Natural killer cell (primary cell): ENCODE data around the gene PHLDB1. TPM values are rescaled to one million over a fixed set of nuclear protein-coding genes. Genes with fewer than 3 reads are reported as not detected.
"Not testable (repeated sequence)": the region's sequence is repeated elsewhere in the genome, so short reads cannot be mapped to it uniquely, and the experiment has no call there.

ENCODE experiments used
- ATAC-seq, 3 donors: fragments of 150-1000 bp in 2 of 3; fragments of 200-7000 bp in 1 of 3; cut with Tn5 transposase; 1 replicate in 1 of 3; 2 replicates in 2 of 3; pipeline ENCODE4 v1.10.0; 2021; ENCODE audit warnings: mild to moderate bottlenecking in 2 of 3, moderate library complexity in 2 of 3
- DNase-seq, 2 donors: peaks; one replicate each; pipeline versions ENCODE4 v3.0.0 to v3.0.0-alpha.2; 2013 to 2021; ENCODE audit warnings: mixed read lengths in 1 of 2
- H3K27ac ChIP-seq: one replicate; pipeline ENCODE4 v1.5.1; 2013; ENCODE audit warnings: mild to moderate bottlenecking, low read length
- H3K27me3 ChIP-seq: one replicate; pipeline ENCODE4 v1.6.1; 2013; ENCODE audit warnings: low read length; ENCODE audit not compliant: control insufficient read depth, insufficient read depth
- H3K36me3 ChIP-seq: one replicate; pipeline ENCODE4 v1.6.1; 2013; ENCODE audit warnings: low read length; ENCODE audit not compliant: control insufficient read depth, insufficient read depth
- H3K4me1 ChIP-seq: one replicate; pipeline ENCODE4 v1.6.1; 2013; ENCODE audit warnings: low read length; ENCODE audit not compliant: control insufficient read depth, insufficient read depth
- H3K4me3 ChIP-seq: one replicate; pipeline ENCODE4 v1.5.1; 2013; ENCODE audit warnings: low read length
- H3K9me3 ChIP-seq: one replicate; pipeline ENCODE4 v1.6.1; 2013; ENCODE audit warnings: low read length; ENCODE audit not compliant: control insufficient read depth, insufficient read depth
- H3K27ac Mint-ChIP-seq, 2 donors: one replicate each; pipeline ENCODE4 v1.8.0; 2022; ENCODE audit warnings: mild to moderate bottlenecking in 2 of 2, mixed read lengths in 2 of 2, moderate library complexity in 1 of 2
- H3K27me3 Mint-ChIP-seq, 2 donors: one replicate each; pipeline ENCODE4 v1.8.0; 2022; ENCODE audit warnings: low read depth in 2 of 2, mixed read lengths in 2 of 2
- H3K36me3 Mint-ChIP-seq: one replicate; pipeline ENCODE4 v1.8.0; 2022; ENCODE audit warnings: mixed read lengths
- H3K4me1 Mint-ChIP-seq, 2 donors: one replicate each; pipeline ENCODE4 v1.8.0; 2022; ENCODE audit warnings: mixed read lengths in 2 of 2
- H3K4me3 Mint-ChIP-seq: one replicate; pipeline ENCODE4 v1.8.0; 2022; ENCODE audit warnings: mild to moderate bottlenecking, moderate library complexity, mixed read lengths
- H3K9me3 Mint-ChIP-seq, 2 donors: one replicate each; pipeline ENCODE4 v1.8.0; 2022; ENCODE audit warnings: mixed read lengths in 2 of 2
- CTCF ChIP-seq: fragments of 200-600 bp; IDR thresholded peaks from one replicate; pipeline ENCODE4 v1.8.0; 2022; ENCODE audit warnings: antibody characterized with exemption
- WGBS: methylation state at CpG from one replicate; pipeline ENCODE4 v1.1.7; 2013; ENCODE audit warnings: missing lambda C conversion rate; ENCODE audit not compliant: insufficient coverage; 5-methylcytosine and 5-hydroxymethylcytosine counted together
- intact Hi-C: fragments of 100-400 bp; cut with micrococcal nuclease; formaldehyde crosslinking; loops from one replicate; pipeline ENCODE4 v1.14.2; 2022
- total RNA-seq, 4 donors: library from RNA; stranded (reverse); fragments of 120-200 nt in 1 of 4; gene quantifications; one replicate each; pipeline versions ENCODE4 v1.2.3 to v1.2.4, GENCODE V29; 2013 to 2022

Gene PHLDB1
- total RNA-seq, 3 donors from 2014 or later (not counting 1 experiment from before 2014, with no cell fraction given), result 0.75 to 1.1 (median 0.95) TPM

GRCh38 chr11:118677977-118678376, 70.6 kb downstream of the PHLDB1 start:
- Mint-ChIP-seq H3K36me3 (no peaks in the 10 kb centered on the region), H3K4me3 (no peak overlapping the region), H3K4me1 (no peaks in the 10 kb centered on the region), H3K27me3 (peaks cover 3 to 7% of the 10 kb centered on the region in 2 donors), H3K27ac (no peak overlapping the region), H3K9me3 (no peaks in the 10 kb centered on the region)
- 97% methylated on average over 4 of the region's 6 CpGs for WGBS
- Histone ChIP-seq H3K4me3 (no peak overlapping the region), H3K9me3 (no peaks in the 10 kb centered on the region), H3K4me1 (no peaks in the 10 kb centered on the region), H3K27me3 (no peaks in the 10 kb centered on the region), H3K36me3 (no peaks in the 10 kb centered on the region), H3K27ac (no peak overlapping the region)
- DNase-seq (no peak), ATAC-seq (no peak)
- no peak for TF ChIP-seq CTCF
- intact Hi-C loops, result no loop called here

DNA sequence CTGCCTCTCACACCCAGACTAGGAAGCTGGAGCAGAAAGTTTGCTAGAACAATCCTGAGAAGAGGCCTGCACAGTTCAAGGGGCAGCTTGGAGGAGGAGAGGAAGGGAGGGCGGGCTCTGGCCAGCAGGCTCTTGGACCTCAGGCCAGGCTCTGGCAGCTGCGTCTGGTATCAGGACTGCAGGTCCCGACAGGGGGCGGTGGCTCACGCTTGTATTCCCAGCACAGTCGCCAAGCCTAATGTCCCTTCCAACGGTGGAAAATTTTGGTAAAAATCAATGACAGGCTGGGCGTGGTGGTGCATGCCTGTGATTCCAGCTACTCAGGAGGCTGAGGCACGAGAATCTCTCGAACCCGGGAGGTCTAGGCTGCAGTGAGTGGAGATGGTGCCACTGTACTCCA, 71.5 kb downstream of the PHLDB1 start:
- H3K4me1 Mint-ChIP-seq, H3K27me3 Mint-ChIP-seq, H3K9me3 Mint-ChIP-seq, H3K27me3 ChIP-seq, H3K4me1 ChIP-seq, H3K4me3 ChIP-seq, H3K9me3 ChIP-seq, H3K36me3 ChIP-seq, H3K27ac ChIP-seq, DNase-seq, H3K36me3 Mint-ChIP-seq, H3K27ac Mint-ChIP-seq, intact Hi-C loops, ATAC-seq, H3K4me3 Mint-ChIP-seq: not testable (repeated sequence)
- WGBS, result 69% methylated on average over 9 of the region's 11 CpGs

DNA sequence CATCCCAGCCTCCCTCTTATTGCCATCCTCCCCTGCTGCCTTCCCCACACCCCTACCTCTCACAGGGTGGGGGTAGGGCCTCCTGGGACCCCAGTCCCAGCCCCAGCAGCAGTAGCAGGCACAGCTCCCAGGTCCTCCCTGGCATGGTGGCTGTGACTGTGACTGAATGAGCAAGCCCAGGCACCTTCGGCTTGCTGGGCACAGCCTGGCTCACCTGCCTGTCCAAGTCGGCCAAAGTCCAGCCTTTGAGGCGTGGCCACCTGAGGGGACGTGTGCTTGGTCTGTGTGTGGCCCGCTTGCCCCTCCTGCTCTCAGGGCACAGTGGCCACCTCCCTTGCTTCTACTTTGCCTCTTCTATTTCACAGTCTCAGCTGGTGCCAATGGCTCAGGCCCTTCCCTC, 72.1 kb downstream of the PHLDB1 start, which contains the start of gene TREH:
TSS of gene TREH (minus strand) at position 168 of the 400 bp plus-strand sequence. CDS start at position 145, 23 bp downstream.
- ATAC-seq, result no peak
- Mint-ChIP-seq H3K27me3 (peaks cover 3 to 7% of the 10 kb centered on the region in 2 donors), H3K9me3 (no peaks in the 10 kb centered on the region)

GRCh38 chr11:118682372-118682771, 75.0 kb downstream of the PHLDB1 start:
- Histone ChIP-seq H3K27ac (no peak overlapping the region), H3K27me3 (no peaks in the 10 kb centered on the region), H3K4me1 (no peaks in the 10 kb centered on the region), H3K36me3 (no peaks in the 10 kb centered on the region), H3K4me3 (no peak overlapping the region), H3K9me3 (no peaks in the 10 kb centered on the region)
- no peak for TF ChIP-seq CTCF
- WGBS, result 100% methylated on average over 1 of the region's 1 CpG
- DNase-seq, result no peak
- intact Hi-C loops, result no loop called here
- H3K27me3 Mint-ChIP-seq, result peaks cover 11% of the 10 kb centered on the region in 2 donors
- H3K27ac Mint-ChIP-seq, result no peak overlapping the region
- H3K9me3 Mint-ChIP-seq, result no peaks in the 10 kb centered on the region
- ATAC-seq, result no peak
- no peaks in the 10 kb centered on the region for H3K36me3 Mint-ChIP-seq
- H3K4me3 Mint-ChIP-seq, result no peak overlapping the region
- no peaks in the 10 kb centered on the region for H3K4me1 Mint-ChIP-seq

More for the DNA sequence above, 72.1 kb downstream of the PHLDB1 start, which contains the start of gene TREH:
- Mint-ChIP-seq H3K27ac (no peak within 1 kb of the TSS), H3K4me3 (no peak within 1 kb of the TSS), H3K4me1 (no peaks in the 10 kb centered on the region), H3K36me3 (no peaks in the 10 kb centered on the region)
- H3K9me3 ChIP-seq, result no peaks in the 10 kb centered on the region
- no peaks in the 10 kb centered on the region for H3K4me1 ChIP-seq
- no peaks in the 10 kb centered on the region for H3K36me3 ChIP-seq
- no peaks in the 10 kb centered on the region for H3K27me3 ChIP-seq
- intact Hi-C loops, result no loop called here
- 93% methylated on average over 5 of the region's 5 CpGs for WGBS
- H3K4me3 ChIP-seq, result no peak within 1 kb of the TSS
- DNase-seq, result no peak
- no peak within 1 kb of the TSS for H3K27ac ChIP-seq
- TF ChIP-seq CTCF, result no peak

DNA sequence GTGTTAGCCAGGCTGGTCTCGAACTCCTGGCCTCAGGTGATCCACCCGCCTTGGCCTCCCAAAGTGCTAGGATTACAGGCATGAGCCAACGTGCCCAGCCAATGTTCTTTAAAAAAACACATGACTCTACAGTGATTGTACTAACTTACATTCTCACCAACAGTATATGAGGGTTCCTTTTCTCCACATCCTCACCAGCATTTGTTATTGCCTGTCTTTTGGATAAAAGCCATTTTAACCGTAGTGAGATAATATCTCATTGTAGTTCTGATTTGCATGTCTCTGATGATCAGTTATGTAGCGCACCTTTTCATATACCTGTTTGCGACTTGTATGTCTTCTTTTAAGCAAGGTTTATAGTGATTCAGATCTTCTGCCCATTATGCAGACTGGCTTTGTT, 75.5 kb downstream of the PHLDB1 start:
- intact Hi-C loops, H3K27ac ChIP-seq, H3K36me3 Mint-ChIP-seq, H3K9me3 ChIP-seq, H3K36me3 ChIP-seq, H3K4me1 ChIP-seq, DNase-seq, H3K4me3 ChIP-seq, H3K27ac Mint-ChIP-seq, H3K27me3 ChIP-seq, H3K4me3 Mint-ChIP-seq, H3K9me3 Mint-ChIP-seq, ATAC-seq, H3K4me1 Mint-ChIP-seq: not testable (repeated sequence)
- H3K27me3 Mint-ChIP-seq, result peaks cover 14% of the 10 kb centered on the region in 2 donors
- 85% methylated on average over 4 of the region's 6 CpGs for WGBS
